ENCODE data around the gene INTS1.

INTS1 gene

GRCh38 chr7:1533255-1533546 is 29.0 kb upstream of the INTS1 start:
- TF ChIP-seq CTCF (conservative IDR thresholded peaks at IDR 0.05; ENCODE audit: low read length), result no peak
- peak overlapping the region; percentile 76 for H3K4me3 ChIP-seq (ENCODE audit: low read length)
- no peak for DNase-seq (ENCODE audit: low read depth)

- H3K4me3 ChIP-seq (ENCODE audit: low read length), result peak overlapping the region; percentile 76
- no peak for TF ChIP-seq CTCF (conservative IDR thresholded peaks at IDR 0.05; ENCODE audit: low read length)
- peak; percentile 88 for DNase-seq (ENCODE audit: low read depth)
These were observed 28.5 kb upstream of the INTS1 start for GRCh38 chr7:1532456-1533254.

GRCh38 chr7:1531979-1532455 is 27.8 kb upstream of the INTS1 start:
- no peak for DNase-seq (ENCODE audit: low read depth)
- no peak for TF ChIP-seq CTCF (conservative IDR thresholded peaks at IDR 0.05; ENCODE audit: low read length)
- H3K4me3 ChIP-seq (ENCODE audit: low read length), result peak overlapping the region; percentile 76

GRCh38 chr7:1531263-1531978 is 27.2 kb upstream of the INTS1 start:
- no peak for TF ChIP-seq CTCF (conservative IDR thresholded peaks at IDR 0.05; ENCODE audit: low read length)
- peak overlapping the region; percentile 76 for H3K4me3 ChIP-seq (ENCODE audit: low read length)
- DNase-seq (ENCODE audit: low read depth), result peak; percentile 36

- DNase-seq (ENCODE audit: low read depth), result no peak
- no peak for TF ChIP-seq CTCF (conservative IDR thresholded peaks at IDR 0.05; ENCODE audit: low read length)
These were observed 26.7 kb upstream of the INTS1 start for GRCh38 chr7:1530946-1531262.

GRCh38 chr7:1529383-1530116 is 25.4 kb upstream of the INTS1 start:
- no peak for TF ChIP-seq CTCF (conservative IDR thresholded peaks at IDR 0.05; ENCODE audit: low read length)
- DNase-seq (ENCODE audit: low read depth), result no peak
- no peak overlapping the region for H3K4me3 ChIP-seq (ENCODE audit: low read length)

More at GRCh38 chr7:1530946-1531262, 26.7 kb upstream of the INTS1 start:
- H3K4me3 ChIP-seq (ENCODE audit: low read length), result peak overlapping the region; percentile 76

Data from AG10803 (cell line).